COR-L47 (cell line): Measurements from ENCODE around the gene HIF1A.
"Not testable (repeated sequence)": the region's sequence is repeated elsewhere in the genome, so short reads cannot be mapped to it uniquely, and the experiment has no call there.

Source experiments
- DNase-seq: peaks from one replicate; lab custom pipeline; 2025; lab: John Stamatoyannopoulos, UW

Gene HIF1A

DNA sequence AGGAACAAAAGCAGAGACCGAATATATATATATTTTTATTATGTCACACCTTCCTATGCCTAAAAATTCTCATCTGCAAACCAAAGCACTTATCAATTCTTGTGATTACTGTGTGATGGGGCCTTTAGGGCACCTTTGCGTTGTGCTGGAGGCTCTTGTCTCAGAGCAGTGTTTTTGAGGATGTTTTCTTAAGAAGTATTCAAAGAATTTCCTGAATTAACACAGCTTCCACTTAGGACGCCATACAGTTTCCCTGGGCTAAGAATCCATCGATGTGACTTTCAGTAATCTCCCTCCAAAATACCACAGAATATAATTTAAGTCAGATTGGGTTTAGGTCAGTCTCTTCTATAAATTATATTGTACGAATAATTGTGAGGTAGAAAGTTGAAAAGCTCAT, 22.0 kb upstream of the HIF1A start:
- no peak for DNase-seq

DNA sequence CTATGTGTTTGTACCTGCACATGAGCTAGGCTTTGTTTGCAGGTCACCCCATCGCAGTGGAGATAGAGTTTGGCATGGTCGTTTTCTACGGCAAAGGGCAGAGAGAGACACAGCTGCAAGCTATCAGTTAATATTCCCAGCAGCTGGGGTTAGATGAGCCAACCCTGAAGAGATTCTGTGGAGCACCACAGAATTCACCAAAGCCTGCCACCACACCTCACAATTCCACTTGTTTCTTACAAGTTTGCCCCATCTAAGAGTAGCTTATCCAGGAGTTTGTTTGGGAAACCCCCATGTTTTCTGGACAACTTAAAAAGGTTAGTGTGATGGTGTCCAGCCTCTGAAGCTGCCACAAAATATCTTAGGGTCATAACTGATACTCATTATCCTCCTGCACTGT, 20.0 kb upstream of the HIF1A start:
- no peak for DNase-seq

DNA sequence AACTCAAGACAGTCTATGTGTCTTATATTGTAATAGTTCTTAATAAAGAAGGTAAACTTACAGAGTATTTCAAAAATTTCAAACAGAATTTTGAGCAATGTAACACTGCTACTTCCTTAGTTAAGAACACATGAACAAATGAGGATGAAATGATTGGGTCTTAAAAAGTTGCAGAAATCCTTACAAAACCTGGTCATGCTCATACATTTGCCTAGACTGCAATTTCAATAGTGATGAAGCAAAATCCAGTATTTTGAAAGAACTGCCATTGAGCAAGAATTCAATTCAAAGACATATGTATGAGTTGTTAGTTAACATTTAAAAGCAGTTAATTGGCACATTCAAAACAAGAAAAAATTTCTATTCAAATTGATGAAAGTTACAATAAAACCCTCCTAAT, 17.8 kb upstream of the HIF1A start:
- DNase-seq, result no peak

DNA sequence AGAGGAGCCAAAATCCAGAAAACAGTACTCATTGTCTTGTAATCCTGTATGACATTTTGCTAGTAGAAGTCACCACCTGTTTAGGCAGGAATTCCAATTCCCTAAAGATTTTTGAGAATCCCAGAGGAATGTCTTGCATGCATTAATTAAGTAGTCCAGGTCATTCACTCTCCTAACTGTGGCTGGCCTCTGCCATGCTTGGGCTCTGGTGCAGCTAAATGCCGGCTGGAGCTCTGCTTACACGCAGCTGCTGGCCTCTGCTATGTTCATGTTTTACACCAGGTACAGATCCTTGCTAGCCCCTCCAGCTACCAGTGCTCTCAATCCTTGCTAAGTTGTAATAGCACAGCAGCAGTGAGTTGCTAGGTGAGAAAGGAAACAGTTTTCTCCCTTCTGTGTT, 16.3 kb upstream of the HIF1A start:
- no peak for DNase-seq

DNA sequence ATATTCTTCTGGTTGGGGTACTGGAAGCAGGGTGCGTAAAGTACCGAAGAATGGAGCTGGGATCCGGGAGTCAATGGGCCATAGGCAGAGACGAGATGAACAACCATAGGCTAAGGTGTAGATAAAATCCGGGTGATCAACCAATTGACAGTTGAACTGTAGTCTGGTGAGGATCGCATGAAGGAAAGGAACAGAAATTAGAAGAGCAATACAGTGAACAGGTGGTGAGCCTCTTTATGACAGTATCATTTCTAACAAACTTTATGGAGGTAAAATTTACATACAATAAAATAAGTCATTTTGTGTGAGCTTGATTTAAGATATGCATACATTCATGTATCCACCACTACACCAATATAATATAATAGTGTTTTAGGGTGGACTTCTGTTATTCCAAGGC, 13.9 kb upstream of the HIF1A start:
- no peak for DNase-seq

DNA sequence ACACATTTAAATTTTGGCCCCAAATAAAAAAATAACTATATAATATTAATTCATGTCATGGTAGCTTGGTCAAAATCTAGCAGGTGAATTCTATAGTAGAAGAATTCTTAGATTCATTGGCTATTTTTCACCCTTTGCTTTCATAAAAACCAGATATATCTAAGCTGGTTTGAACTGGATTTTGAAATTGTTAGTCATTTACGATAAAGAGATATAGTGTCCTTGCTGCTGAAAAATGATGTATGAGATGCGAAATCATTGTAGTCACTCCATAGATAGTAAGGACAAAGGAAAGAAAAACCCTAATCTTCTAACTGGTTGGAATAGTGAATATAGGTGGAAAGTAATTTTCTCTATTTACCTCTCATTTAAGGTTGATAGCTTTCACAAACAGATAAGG, 12.2 kb upstream of the HIF1A start:
- no peak for DNase-seq

DNA sequence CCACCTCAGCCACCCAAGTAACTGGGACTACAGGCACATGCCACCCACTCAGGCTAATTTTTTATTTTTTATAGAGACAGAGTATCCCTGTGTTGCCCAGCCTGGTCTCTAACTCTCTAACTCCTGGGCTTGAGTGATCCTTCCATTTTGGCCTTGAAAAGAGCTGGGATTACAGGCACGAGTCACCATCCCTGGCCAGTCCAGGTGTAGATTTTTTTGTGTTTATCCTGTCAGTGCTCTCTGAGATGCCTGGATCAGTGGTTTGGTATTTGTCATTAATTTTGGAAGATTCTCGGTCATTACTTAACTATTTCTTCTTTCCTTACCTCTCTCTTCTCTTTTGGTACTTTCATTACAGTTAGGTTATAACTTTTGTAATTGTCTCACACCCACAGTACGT, 5.3 kb upstream of the HIF1A start:
- no peak for DNase-seq

DNA sequence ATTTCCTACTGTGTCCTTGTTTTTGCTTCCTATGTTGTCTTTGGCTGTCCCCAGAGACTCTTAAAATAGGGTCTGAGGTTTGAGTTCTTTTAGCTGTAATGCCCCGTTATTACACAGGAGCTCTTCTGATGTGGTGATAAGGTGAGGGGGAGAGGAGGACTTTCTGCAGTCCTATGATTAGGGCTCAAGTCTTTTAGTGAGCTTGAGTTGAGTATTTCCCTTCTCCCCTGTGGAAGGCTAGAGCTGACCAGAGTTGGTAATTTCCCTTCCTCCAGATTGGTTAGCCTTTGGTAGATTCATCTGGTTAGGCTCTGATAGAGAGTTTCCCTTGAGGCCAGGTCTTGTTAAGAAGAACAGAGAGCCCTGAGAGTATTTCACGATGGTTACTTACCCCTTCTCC, 4.3 kb upstream of the HIF1A start:
- DNase-seq, result no peak

DNA sequence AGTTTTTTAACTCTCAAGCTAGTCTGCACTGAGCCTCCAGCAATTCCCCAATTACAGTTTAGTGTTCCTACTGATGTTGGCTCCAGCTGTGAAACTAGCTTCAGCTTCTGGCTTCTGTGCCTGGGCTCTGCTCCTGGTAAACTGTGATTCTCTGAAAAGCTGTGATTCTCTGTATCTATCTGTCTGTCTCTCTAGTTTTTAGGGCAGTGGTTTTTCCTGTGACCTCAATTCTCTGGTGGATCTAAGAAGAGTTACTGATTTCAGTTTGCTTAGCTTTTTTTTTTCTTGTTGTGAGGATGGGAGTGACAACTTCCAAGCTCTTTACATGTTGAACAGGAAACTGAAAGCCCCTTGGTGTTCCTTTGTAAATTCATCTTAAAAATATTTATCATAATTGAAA, 3.8 kb upstream of the HIF1A start:
- DNase-seq, result no peak

DNA sequence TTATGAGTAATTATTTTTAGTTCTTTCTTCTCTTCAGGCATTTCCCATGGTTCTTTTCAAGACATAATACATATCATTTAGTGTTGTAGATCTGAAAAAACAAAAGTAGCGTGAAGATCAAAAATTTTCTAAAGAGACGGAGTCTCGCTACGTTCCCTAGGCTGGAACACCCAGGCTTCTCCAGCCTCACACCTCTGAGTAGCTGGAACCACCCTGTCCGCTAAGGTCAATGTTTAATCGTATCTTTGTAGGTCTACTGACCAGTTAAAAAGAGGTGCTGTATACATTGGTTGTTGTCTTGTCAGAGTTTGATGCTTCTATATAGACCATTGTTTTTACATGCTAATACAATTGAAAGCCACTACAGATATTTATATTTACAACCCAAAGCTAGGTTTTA, 1.3 kb upstream of the HIF1A start:
- no peak for DNase-seq

DNA sequence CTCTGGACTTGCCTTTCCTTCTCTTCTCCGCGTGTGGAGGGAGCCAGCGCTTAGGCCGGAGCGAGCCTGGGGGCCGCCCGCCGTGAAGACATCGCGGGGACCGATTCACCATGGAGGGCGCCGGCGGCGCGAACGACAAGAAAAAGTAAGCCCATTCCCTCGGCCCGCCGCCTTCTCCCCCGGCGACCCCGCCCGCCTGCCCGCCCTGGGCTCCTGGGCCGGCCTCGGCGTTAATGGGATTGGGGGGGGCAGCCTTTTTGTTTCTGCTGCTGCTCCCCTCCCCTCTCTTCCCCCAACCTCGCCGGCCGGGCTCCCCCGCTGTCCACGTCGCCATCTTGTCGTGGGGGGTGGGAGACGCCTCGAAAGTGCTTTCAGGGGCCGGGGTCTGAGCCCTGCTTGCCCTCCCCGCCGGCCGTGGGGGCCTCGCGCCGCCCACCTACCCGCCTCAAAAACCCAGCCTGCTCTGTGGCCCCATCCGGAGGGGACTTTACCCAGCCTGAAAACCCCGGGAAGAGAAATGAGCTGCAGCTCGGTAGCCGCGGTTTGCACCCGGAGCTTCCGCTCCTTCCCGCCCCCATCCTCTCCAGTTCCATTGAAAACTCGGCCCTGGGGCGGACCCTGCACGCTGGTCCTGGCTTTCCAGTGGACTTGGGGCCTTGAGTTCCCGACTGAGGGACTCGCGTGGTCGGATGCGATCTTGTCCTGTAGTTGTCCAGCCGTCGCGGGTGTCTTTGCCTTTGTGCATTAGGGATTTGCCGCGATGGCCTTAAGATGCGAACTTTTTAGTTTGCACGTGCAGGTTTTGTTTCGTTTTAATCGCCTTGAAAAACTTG, 598 bp downstream of the HIF1A start:
- peak; percentile 76 for DNase-seq

DNA sequence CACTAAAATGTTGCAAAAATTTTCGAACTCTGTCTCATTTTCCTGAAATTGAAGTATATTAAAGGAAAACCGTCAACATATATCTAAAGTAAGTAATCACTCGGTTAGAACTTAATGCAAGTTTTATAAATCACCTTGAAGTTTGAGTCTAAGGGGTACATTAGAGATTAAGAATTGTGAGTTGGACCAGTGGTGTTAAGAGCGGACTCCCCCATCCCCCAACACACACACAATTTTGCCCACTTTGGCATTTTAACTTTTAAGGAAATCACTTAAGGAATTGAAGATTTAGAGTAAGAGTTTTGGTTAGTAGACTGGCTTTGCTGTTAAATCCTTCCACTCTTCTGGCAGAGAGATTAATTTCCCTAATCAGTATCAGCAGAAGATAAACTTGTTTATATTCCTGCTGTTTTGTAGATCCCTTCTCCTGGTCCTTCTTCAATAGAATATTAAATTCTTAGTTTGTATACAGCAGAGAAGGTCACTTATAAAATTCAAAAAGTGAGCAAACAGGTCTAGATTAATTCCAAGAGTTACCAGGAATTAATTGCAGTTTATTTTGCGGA, 1.5 kb downstream of the HIF1A start:
- DNase-seq, result no peak

DNA sequence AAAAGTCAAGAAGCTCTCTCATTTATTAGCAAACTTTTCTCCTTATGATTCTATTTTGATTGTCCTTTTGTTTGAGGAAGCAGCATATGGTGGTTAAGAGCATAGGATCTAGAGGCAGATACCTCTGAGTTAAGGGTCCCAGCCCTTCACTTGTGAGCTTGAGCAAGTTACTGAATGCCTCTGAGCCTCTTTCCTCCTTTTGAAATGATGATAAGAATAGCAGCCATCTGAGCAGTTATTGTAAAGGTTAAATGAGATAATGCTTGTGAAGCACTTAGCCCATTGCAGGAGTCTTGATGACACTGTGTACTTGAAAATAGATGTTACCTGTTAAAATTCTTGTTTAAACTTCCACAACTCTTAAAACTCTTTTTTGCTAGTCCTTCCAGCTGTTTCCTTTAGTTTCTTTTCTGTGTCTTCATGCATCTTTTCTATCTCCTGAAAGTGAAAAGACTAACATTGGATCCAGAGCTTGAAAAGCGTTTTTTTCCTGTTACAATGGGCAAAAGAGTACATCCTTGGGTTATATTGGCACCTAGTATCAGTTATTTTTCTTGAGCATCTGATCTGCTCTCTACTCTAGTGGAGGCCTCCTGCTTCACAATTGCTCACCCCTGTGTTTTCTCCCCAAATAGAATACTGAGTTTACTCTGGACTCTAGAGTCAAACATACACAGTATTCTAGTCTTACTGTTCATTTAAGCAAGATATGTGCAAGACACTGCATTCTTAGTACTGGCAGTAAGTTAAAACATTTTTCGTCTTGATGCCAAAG, 3.1 kb downstream of the HIF1A start:
- no peak for DNase-seq

DNA sequence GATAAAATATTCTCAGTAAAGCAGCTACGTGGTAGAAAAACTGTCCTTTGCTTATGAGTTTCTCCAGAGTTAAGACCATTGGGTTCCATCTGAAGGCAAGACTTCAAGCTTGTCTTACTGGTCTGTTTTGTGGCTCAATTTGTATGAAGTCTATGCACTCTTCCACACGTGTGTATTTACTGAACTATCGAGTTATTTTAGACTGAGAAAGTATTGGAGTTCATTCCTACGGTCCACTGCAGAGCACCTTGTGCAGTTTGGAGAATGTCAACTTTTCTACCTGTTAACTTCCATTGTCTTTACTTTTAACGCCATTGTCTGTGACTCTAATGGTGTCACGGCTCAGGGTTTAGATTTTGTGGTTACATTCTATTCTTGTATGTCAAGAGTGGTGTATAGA, 3.7 kb downstream of the HIF1A start:
- no peak for DNase-seq

DNA sequence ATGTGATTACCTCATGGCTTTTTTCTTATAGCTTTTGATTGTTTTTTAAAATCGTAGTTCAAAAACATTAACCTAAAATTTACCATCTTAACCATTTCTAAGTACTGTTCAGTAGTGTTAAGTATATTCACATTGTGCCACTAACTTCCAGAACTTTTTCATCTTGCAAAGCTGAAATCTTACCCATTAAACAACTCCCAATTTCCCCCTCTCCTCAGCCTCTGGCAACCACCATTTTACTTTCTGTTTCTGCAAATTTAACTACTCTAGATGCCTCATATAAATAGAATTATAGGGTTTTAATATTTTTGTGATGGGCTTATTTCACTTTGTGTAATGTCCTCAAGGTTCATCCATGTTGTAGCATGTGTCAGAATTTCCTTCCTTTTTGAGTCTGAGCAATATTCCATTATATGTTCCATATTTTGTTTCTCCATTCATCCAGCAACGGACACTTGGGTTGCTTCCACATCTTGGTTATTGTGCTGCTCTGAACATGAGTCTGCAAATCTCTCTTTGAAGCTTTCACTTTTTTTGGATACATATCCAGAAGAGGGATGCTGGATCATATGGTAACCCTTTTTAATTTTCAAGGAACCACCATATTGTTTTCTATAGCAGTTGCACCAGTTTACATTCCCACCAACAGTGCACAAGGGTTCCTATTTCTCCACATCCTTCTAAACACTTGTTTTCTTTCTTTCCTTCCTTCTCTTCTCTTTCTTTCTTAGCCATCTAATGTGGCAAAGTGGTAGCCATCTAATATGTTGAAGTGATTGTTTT, 5.0 kb downstream of the HIF1A start:
- no peak for DNase-seq

DNA sequence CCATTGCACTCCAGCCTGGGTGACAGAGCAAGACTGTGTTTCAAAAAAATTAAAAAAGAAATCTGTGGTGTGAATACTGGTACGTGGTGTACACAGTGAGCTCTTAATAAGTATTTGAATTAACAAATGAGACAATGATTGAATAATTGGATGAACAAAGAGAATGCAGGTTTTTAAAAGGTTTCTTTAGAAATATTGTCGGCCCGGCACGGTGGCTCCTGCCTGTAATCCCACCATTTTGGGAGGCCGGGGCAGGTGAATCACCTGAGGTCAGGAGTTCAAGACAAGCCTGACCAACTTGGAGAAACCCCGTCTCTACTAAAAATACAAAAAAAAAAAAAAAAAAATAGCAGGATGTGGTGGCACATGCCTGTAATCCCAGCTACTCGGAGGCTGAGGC, 6.6 kb downstream of the HIF1A start:
- DNase-seq, result no peak

DNA sequence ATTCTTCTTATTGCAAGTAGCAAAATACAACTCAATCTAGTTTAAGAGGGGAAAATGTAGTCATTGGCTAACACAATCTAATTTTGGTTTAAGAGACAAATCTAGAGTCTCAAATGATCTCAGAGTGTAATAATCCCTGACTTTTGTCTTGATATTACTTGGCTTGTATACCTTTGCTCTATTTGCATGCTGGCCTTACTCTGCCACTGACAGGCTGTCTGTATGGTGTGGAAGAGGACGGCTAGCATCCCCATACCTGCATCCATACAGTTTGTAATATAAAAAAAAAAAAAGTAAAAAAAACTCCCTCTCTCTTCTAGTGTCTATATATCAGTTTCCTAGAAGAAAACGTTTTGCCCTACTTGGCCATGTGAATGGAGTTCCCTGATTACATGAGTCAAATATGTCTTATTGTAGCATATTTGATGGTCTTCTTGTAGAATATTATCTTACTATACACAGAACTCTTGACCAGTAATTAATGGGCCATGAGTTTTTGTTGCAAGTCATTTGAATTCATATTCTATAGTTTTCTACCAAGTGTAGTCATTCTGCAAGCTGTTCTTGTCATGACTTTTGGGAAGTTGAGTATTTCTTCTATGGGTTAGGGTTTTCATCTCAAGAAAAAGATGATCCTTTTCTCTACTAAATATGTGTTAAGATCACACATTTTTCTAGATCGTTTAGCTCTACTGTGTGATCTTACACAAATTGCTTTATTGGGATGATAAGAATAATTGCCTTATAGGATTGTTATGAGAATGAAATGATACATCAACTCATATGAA, 8.2 kb downstream of the HIF1A start:
- no peak for DNase-seq

DNA sequence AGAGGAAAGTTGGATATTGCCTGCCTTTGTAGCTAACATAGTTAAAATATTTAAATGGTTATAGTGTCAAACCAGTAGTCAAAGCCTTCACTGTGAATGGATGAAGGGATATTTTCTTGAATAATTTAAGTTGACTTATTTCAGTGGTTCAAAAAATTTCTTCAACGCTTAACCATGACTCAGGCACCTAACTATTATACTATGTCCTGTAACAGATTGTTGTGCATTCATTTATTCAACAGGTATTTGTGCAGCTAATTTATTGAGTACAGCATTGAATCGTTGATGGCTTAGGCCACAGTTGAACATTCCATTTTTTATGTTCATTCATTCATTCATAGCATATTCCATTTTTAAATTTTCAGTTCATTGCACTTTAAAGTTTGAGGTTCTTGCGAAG, 9.2 kb downstream of the HIF1A start:
- no peak for DNase-seq

DNA sequence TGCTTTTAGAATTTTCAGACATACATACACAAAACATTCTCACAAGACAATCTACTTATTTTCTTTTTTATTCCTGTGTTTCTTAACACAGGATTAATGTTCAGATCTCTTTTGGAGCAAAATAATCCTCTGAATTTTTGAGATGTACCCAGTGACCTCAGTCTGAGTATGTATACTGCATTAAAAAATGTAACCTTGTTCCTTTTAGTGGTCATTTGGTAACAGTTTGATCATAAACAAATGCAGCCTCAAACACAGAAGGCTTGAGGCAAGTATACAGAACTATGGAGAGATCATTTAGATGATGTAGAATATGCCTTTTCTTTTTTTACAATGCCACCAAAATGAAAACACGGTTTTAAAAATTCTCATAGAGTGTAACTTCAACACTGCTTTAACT, 9.7 kb downstream of the HIF1A start:
- no peak for DNase-seq

DNA sequence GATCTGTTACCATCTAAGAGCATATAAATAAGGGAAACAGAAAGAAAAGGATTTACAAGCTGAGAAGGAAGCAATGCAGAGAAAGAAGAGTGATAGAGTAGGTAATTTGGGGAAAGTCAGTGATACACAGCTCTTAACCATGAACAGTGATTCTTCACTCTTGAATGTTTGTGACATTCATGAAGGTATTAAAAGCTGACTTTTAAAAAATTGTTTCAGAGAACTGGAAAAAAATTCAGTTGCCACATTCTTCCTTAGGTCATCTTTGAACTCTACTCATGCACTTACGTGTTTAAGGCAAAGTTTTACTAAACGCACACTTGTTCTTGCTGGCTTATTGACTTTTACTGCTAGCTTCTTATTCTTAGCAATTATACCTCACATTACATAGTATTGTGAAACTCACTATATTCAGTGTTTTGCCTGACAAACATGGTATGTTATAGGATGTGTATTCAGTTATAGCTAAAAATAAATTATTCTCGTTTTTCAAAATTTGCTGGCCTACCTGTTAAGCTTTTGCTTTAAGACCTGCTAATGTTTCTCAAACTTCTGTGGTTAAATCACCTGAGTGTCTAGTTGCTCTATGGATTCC, 10.9 kb downstream of the HIF1A start:
- no peak for DNase-seq

DNA sequence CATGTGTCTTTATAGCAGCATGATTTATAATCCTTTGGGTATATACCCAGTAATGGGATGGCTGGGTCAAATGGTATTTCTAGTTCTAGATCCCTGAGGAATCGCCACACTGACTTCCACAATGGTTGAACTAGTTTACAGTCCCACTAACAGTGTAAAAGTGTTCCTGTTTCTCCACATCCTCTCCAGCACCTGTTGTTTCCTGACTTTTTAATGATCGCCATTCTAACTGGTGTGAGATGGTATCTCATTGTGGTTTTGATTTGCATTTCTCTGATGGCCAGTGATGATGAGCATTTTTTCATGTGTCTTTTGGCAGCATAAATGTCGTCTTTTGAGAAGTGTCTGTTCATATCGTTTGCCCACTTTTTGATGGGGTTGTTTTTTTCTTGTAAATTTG, 12.5 kb downstream of the HIF1A start:
- DNase-seq, result not testable (repeated sequence)
